Smooth muscle cell of the pulmonary artery (primary cell): Measurements from ENCODE around the gene OLFM2. TPM values are rescaled to one million over a fixed set of nuclear protein-coding genes. Genes with fewer than 3 reads are reported as not detected.

Experiments
- total RNA-seq: library from RNA; depleted of rRNA; stranded (reverse); fragments of >200 nt; gene quantifications from 2 replicates; pipeline ENCODE4 v1.2.3, GENCODE V29; 2014

OLFM2 gene
- 5.0 and 112 TPM in 2 replicates for total RNA-seq

GRCh38 chr19:9936326-9937000 is at the start of gene OLFM2:
OLFM2 (minus strand) TSS chr19:9936515; CDS start chr19:9936366, 149 bp downstream.

GRCh38 chr19:9834726-9835506 is 101.4 kb downstream of the OLFM2 start, which contains the start of gene PIN1:
PIN1 (plus strand) TSS chr19:9835318; CDS start chr19:9835345, 27 bp downstream.

GRCh38 chr19:9827289-9828238 is 108.8 kb downstream of the OLFM2 start, which contains the start of gene UBL5:
UBL5 (plus strand) TSS chr19:9827918; CDS start chr19:9828338, 420 bp downstream.

DNA sequence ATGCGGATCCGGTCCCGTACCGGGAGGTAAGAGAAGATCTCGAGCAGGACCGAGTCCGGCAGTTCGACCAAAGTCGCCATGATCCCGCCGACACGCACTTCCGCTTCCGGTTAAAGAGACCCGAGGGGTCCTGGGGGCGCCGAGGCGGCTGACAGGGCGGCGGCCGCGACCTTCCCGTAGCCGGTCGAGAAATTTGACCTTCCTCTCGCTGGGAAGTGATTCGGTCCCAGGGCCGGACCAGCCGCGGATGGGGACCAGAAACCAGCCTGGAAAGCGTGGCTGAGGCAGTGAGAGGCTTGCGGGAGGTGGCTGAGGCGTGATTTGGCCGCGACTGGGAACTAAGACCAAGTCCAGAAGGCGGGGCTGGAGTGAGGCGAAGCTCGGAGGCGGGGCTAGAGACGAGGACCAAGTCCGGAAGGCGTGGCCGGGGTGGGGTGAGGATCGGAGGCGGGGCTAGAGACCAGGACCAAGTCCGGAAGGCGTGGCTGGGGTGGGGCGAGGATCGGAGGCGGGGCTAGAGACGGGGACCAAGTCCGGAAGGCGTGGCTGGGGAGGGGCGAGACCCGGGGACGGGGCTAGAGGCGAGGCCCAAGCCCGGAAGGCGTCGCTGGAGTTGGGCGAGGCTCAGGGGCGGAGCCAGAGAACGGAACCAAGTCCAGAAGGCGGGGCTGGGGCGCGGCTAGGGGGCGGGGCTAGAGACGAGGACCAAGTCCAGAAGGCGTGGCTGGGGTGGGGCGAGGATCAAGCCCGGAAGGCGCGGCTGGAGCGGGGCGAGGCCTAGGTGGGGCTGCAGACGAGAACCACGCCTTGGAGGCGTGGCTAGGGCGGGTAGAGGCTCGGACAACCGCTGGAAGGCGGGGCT is 117.3 kb downstream of the OLFM2 start, which contains the start of gene FBXL12:
Gene FBXL12, minus strand, starts transcription at position 346 of the 862 bp plus-strand sequence. Its CDS starts 266 bp downstream, at position 80.

Other genes starting within 250 kb of the OLFM2 start
- 9.7 and 18.0 TPM in 2 replicates for gene ZNF846, start 167.8 kb downstream of the OLFM2 start, total RNA-seq
- 15.1 and 19.5 TPM in 2 replicates for gene FBXL12, start 117.4 kb downstream of the OLFM2 start, total RNA-seq
- 88.2 and 107 TPM in 2 replicates for gene UBL5, start 108.6 kb downstream of the OLFM2 start, total RNA-seq
- 95.7 and 96.8 TPM in 2 replicates for gene PIN1, start 101.2 kb downstream of the OLFM2 start, total RNA-seq
- 8.6 and 138 TPM in 2 replicates for gene COL5A3, start 74.0 kb upstream of the OLFM2 start, total RNA-seq
- not detected in 2 replicates for gene RDH8, start 77.0 kb upstream of the OLFM2 start, total RNA-seq
- gene SHFL, start 149.8 kb upstream of the OLFM2 start, total RNA-seq: 27.1 and 27.7 TPM in 2 replicates
- gene ANGPTL6, start 166.2 kb upstream of the OLFM2 start, total RNA-seq: 0.46 and 0.73 TPM in 2 replicates
- gene PPAN, start 169.8 kb upstream of the OLFM2 start, total RNA-seq: 34.7 and 50.3 TPM in 2 replicates
- 5.9 and 10.1 TPM in 2 replicates for gene P2RY11, start 175.2 kb upstream of the OLFM2 start, total RNA-seq
- gene EIF3G, start 183.4 kb upstream of the OLFM2 start, total RNA-seq: 202 and 222 TPM in 2 replicates